SK-N-SH (cell line): Measurements from ENCODE around the gene PUM1. TPM values are rescaled to one million over a fixed set of nuclear protein-coding genes. Genes with fewer than 3 reads are reported as not detected.

Experiments used
- CTCF ChIA-PET: fragments of 300-600, 350-600 bp; formaldehyde crosslinking; extraction: SDS; loops from one replicate; lab custom pipeline; 2021; lab: Yijun Ruan, JAX
- POLR2A ChIA-PET: fragments of 350-600 bp; sonication (Branson Sonifier 250); formaldehyde crosslinking; extraction: SDS; loops from one replicate; lab custom pipeline; 2020; ENCODE audit warnings: antibody characterized with exemption, inconsistent platforms; lab: Yijun Ruan, JAX
- DNase-seq: peaks from one replicate; pipeline ENCODE4 v3.0.0; 2012
- H2AFZ ChIP-seq: fragments of 200-600 bp; sonication (generic); 2 replicates; pipeline ENCODE4 v1.8.1; 2016; ENCODE audit warnings: antibody characterized with exemption, mild to moderate bottlenecking, low read depth
- H3F3A ChIP-seq: fragments of 200-600 bp; sonication (generic); replicated peaks from 2 replicates; pipeline ENCODE3; 2016; ENCODE audit warnings: antibody characterized with exemption, mild to moderate bottlenecking; ENCODE audit not compliant: insufficient read depth
- H3K27ac ChIP-seq, 2 experiments: fragments of 200-500 bp in 1 of 2; fragments of 200-600 bp in 1 of 2; sonication (Bioruptor generic) in 1 of 2; sonication (generic), shearing (Covaris generic) in 1 of 2; 2 replicates each; pipeline versions ENCODE4 v1.5.1 to v1.6.1; 2014 to 2016; ENCODE audit warnings: low read depth in 2 of 2, inconsistent platforms in 1 of 2, low read length in 1 of 2, mild to moderate bottlenecking in 1 of 2, mixed read lengths in 1 of 2
- H3K27me3 ChIP-seq: fragments of 200-600 bp; sonication (generic), shearing (Covaris generic); 2 replicates; pipeline ENCODE4 v1.6.1; 2016; ENCODE audit warnings: mixed run types; ENCODE audit not compliant: insufficient read depth
- H3K36me3 ChIP-seq, 2 experiments: fragments of 200-500 bp in 1 of 2; fragments of 200-600 bp in 1 of 2; sonication (Bioruptor generic) in 1 of 2; sonication (generic) in 1 of 2; replicated peaks in 1 of 2; 2 replicates each; pipeline versions ENCODE3 to v1.5.1; 2014 to 2016; ENCODE audit warnings: low read length in 1 of 2, mild to moderate bottlenecking in 1 of 2; ENCODE audit not compliant: insufficient read depth in 2 of 2, control insufficient read depth in 1 of 2
- H3K4me1 ChIP-seq, 2 experiments: fragments of 200-500 bp in 1 of 2; fragments of 200-600 bp in 1 of 2; sonication (Bioruptor generic) in 1 of 2; sonication (generic), shearing (Covaris generic) in 1 of 2; 2 replicates each; pipeline versions ENCODE4 v1.5.1 to v1.6.1; 2014 to 2016; ENCODE audit warnings: low read depth in 1 of 2, low read length in 1 of 2, mixed run types in 1 of 2; ENCODE audit not compliant: insufficient read depth in 2 of 2, control insufficient read depth in 1 of 2
- H3K4me2 ChIP-seq: fragments of 200-600 bp; sonication (generic), shearing (Covaris generic); 2 replicates; pipeline ENCODE4 v1.6.1; 2017; ENCODE audit warnings: mixed run types
- H3K4me3 ChIP-seq, 2 experiments: fragments of 200-500 bp in 1 of 2; fragments of 200-600 bp in 1 of 2; sonication (Bioruptor generic) in 1 of 2; sonication (generic), shearing (Covaris generic) in 1 of 2; 2 replicates each; pipeline versions ENCODE4 v1.5.1 to v1.8.1; 2014 to 2016; ENCODE audit warnings: low read depth in 2 of 2, inconsistent platforms in 1 of 2, low read length in 1 of 2, mild to moderate bottlenecking in 1 of 2, mixed read lengths in 1 of 2, moderate library complexity in 1 of 2
- H3K79me2 ChIP-seq: fragments of 200-600 bp; sonication (generic); 2 replicates; pipeline ENCODE4 v1.8.1; 2017; ENCODE audit warnings: mild to moderate bottlenecking; ENCODE audit not compliant: insufficient read depth
- H3K9ac ChIP-seq: fragments of 200-600 bp; sonication (generic); 2 replicates; pipeline ENCODE4 v1.6.1; 2017; ENCODE audit warnings: mixed run types
- H3K9me2 ChIP-seq: fragments of 200-600 bp; sonication (generic); 2 replicates; pipeline ENCODE4 v1.6.1; 2017; ENCODE audit warnings: mixed run types
- H3K9me3 ChIP-seq: fragments of 200-600 bp; sonication (generic); 2 replicates; pipeline ENCODE4 v1.6.1; 2017; ENCODE audit warnings: mixed run types, mild to moderate bottlenecking, moderate library complexity
- H4K20me1 ChIP-seq: fragments of 200-600 bp; sonication (generic); 2 replicates; pipeline ENCODE4 v1.6.1; 2017; ENCODE audit warnings: mild to moderate bottlenecking, mixed run types; ENCODE audit not compliant: insufficient read depth
- ELF1 ChIP-seq: IDR thresholded peaks from 2 replicates; pipeline ENCODE4 v1.4.0; 2012
- EP300 ChIP-seq, 2 experiments: IDR thresholded peaks; 2 replicates each; pipeline versions ENCODE4 v1.4.0 to v1.6.1; 2012; ENCODE audit warnings: borderline replicate concordance in 1 of 2, low read depth in 1 of 2, low read length in 1 of 2
- FOSL2 ChIP-seq: IDR thresholded peaks from 2 replicates; pipeline ENCODE4 v1.4.0; 2012; ENCODE audit warnings: low read depth, mild to moderate bottlenecking, moderate library complexity, borderline replicate concordance
- GATA2 ChIP-seq: sonication (generic); formaldehyde crosslinking; IDR thresholded peaks from 2 replicates; pipeline ENCODE4 v1.5.0; 2020; ENCODE audit warnings: mild to moderate bottlenecking, missing genetic modification reagents
- IRF3 ChIP-seq: fragments of 150-350 bp; IDR thresholded peaks from 2 replicates; pipeline ENCODE4 v1.6.1; 2016; ENCODE audit warnings: mild to moderate bottlenecking, low read depth, low read length
- PBX3 ChIP-seq: IDR thresholded peaks from 2 replicates; pipeline ENCODE4; 2012
- POLR2AphosphoS5 ChIP-seq: IDR thresholded peaks from 2 replicates; pipeline ENCODE4 v1.6.1; 2012; ENCODE audit warnings: low read depth, low read length
- RFX5 ChIP-seq: IDR thresholded peaks from 2 replicates; pipeline ENCODE4 v1.6.1; 2012; ENCODE audit warnings: mild to moderate bottlenecking, improper control_type of control experiment, low read length
- TAF1 ChIP-seq: IDR thresholded peaks from 2 replicates; pipeline ENCODE4 v1.6.1; 2012; ENCODE audit warnings: low read depth, mild to moderate bottlenecking, low read length, moderate library complexity, borderline replicate concordance
- USF2 ChIP-seq: fragments of 150-350 bp; IDR thresholded peaks from 2 replicates; pipeline ENCODE4 v1.6.1; 2017; ENCODE audit warnings: antibody characterized with exemption, low read length, low read depth, borderline replicate concordance
- WGBS: methylation state at CpG from one replicate; pipeline ENCODE4 v1.1.6; 2017; ENCODE audit warnings: low lambda C conversion rate; 5-methylcytosine and 5-hydroxymethylcytosine counted together
- polyA plus RNA-seq, 3 experiments: library from polyadenylated mRNA; depleted of rRNA; stranded (reverse); fragments of >200 nt; gene quantifications; 2 replicates each; pipeline ENCODE4 v1.2.3, GENCODE V29; 2012
- TF ChIP-seq, protein P1 (sequence below): IDR thresholded peaks from 2 replicates; pipeline ENCODE4 v1.4.0; 2012; ENCODE audit warnings: low read depth, borderline replicate concordance
- TF ChIP-seq, protein P2 (sequence below): IDR thresholded peaks from 2 replicates; pipeline ENCODE4 v1.4.0; 2012; ENCODE audit warnings: low read depth, borderline replicate concordance
- TF ChIP-seq, protein P3 (sequence below): fragments of 200-600 bp; sonication (generic); IDR thresholded peaks from 2 replicates; pipeline ENCODE4 v1.6.1; 2017; ENCODE audit warnings: antibody characterized with exemption, mild to moderate bottlenecking, moderate library complexity

PUM1 gene
- polyA plus RNA-seq, 1 of the 3 experiments (the other 2 are of a cell fraction): 66.7 TPM

DNA sequence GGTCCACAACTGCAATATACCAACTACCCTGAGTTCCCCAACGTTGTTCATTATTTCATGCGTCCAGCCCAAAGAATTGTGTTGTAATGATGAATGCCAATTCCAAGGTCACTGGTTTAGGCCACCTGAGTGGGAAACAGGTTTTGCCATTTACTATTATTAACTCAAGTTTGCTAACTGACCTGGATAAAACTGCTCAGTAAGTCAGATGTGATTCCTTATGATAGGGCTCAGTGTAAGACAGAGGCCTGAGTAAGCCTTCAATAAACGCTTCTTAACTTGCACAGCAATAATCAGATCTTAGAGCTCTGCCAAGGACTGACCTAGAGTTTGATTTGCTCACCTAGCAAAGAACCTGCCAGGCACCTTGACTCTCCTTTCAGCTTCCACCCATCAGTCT is 10.0 kb downstream of the PUM1 start:
- H3K9me3 ChIP-seq: no peaks in the 10 kb centered on the region
- no peak for DNase-seq
- H3K36me3 ChIP-seq: peaks cover 26 to 57% of the 10 kb centered on the region in 2 experiments
- H3K4me1 ChIP-seq: no peaks in the 10 kb centered on the region; a peak in 1 of 4 replicates
- H3K27ac ChIP-seq: peak overlapping the region in 1 of 2 experiments; percentile 63; a peak in 1 of 4 replicates
- CTCF ChIA-PET: no interaction called here
- H3K27me3 ChIP-seq: no peaks in the 10 kb centered on the region
- TF ChIP-seq USF2 (no peak), ELF1 (no peak), IRF3 (no peak), PBX3 (no peak), RFX5 (no peak), FOSL2 (no peak), EP300 (IDR thresholded peaks at IDR 0.05; ENCODE audit: borderline replicate concordance in 1 of 2, low read depth in 1 of 2, low read length in 1 of 2) (no peak), TAF1 (no peak), POLR2AphosphoS5 (no peak), GATA2 (CRISPR knock-in tag) (no peak)
- TF ChIP-seq, protein P1, sequence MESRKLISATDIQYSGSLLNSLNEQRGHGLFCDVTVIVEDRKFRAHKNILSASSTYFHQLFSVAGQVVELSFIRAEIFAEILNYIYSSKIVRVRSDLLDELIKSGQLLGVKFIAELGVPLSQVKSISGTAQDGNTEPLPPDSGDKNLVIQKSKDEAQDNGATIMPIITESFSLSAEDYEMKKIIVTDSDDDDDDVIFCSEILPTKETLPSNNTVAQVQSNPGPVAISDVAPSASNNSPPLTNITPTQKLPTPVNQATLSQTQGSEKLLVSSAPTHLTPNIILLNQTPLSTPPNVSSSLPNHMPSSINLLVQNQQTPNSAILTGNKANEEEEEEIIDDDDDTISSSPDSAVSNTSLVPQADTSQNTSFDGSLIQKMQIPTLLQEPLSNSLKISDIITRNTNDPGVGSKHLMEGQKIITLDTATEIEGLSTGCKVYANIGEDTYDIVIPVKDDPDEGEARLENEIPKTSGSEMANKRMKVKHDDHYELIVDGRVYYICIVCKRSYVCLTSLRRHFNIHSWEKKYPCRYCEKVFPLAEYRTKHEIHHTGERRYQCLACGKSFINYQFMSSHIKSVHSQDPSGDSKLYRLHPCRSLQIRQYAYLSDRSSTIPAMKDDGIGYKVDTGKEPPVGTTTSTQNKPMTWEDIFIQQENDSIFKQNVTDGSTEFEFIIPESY: no peak
- TF ChIP-seq, protein P2, sequence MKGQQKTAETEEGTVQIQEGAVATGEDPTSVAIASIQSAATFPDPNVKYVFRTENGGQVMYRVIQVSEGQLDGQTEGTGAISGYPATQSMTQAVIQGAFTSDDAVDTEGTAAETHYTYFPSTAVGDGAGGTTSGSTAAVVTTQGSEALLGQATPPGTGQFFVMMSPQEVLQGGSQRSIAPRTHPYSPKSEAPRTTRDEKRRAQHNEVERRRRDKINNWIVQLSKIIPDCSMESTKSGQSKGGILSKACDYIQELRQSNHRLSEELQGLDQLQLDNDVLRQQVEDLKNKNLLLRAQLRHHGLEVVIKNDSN: no peak
- TF ChIP-seq, protein P3, sequence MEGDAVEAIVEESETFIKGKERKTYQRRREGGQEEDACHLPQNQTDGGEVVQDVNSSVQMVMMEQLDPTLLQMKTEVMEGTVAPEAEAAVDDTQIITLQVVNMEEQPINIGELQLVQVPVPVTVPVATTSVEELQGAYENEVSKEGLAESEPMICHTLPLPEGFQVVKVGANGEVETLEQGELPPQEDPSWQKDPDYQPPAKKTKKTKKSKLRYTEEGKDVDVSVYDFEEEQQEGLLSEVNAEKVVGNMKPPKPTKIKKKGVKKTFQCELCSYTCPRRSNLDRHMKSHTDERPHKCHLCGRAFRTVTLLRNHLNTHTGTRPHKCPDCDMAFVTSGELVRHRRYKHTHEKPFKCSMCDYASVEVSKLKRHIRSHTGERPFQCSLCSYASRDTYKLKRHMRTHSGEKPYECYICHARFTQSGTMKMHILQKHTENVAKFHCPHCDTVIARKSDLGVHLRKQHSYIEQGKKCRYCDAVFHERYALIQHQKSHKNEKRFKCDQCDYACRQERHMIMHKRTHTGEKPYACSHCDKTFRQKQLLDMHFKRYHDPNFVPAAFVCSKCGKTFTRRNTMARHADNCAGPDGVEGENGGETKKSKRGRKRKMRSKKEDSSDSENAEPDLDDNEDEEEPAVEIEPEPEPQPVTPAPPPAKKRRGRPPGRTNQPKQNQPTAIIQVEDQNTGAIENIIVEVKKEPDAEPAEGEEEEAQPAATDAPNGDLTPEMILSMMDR: no peak
- TF ChIP-seq, all 33 proteins: peak for 0
- 79% methylated on average over 3 of the region's 3 CpGs for WGBS
- no peak overlapping the region for H2AFZ ChIP-seq
- H4K20me1 ChIP-seq: peaks cover 98% of the 10 kb centered on the region
- no peaks in the 10 kb centered on the region for H3K9me2 ChIP-seq
- H3K4me3 ChIP-seq: no peak overlapping the region
- H3K4me2 ChIP-seq: no peak overlapping the region
- peaks cover 27% of the 10 kb centered on the region for H3F3A ChIP-seq
- H3K9ac ChIP-seq: no peak overlapping the region
- POLR2A ChIA-PET: no interaction called here
- H3K79me2 ChIP-seq: peaks cover 100% of the 10 kb centered on the region
